K562 (cell line): ENCODE data around the gene ERGIC1. TPM values are rescaled to one million over a fixed set of nuclear protein-coding genes. Genes with fewer than 3 reads are reported as not detected.

ENCODE experiments used
- ATAC-seq: fragments of 200-7000 bp; cut with Tn5 transposase; 3 replicates; pipeline ENCODE4 v1.9.1; 2020; ENCODE audit warnings: moderate library complexity
- BruUV-seq: library from RNA; stranded (reverse); fragments of 400-500 nt; replicated peaks from 2 replicates; lab custom pipeline; 2021; lab: Mats Ljungman, UMichigan
- CTCF ChIA-PET: fragments of 300-600 bp; formaldehyde crosslinking; extraction: SDS; loops from one replicate; lab custom pipeline; 2021; ENCODE audit warnings: low intra/inter-chr PET ratio; lab: Yijun Ruan, JAX
- POLR2A ChIA-PET: fragments of 300-600, 350-650 bp; sonication (Branson Sonifier 250); formaldehyde crosslinking; extraction: SDS; loops from one replicate; lab custom pipeline; 2021; ENCODE audit warnings: antibody characterized with exemption, inconsistent platforms; lab: Yijun Ruan, JAX
- DNase-seq, 4 experiments: peaks; one replicate each; pipeline versions ENCODE4 v3.0.0 to v3.0.0-alpha.2; 2011 to 2018; ENCODE audit warnings: low spot score in 3 of 4, mixed read lengths in 3 of 4; ENCODE audit errors: extremely low read depth in 1 of 4
- FAIRE-seq: peaks from 2 replicates; lab custom pipeline; 2011; peaks lifted over from hg19 to GRCh38; lab: Jason Lieb, UNC
- H2AFZ ChIP-seq: 2 replicates; pipeline ENCODE4 v1.6.0; 2011; ENCODE audit warnings: low read depth, low read length, control low read depth, inconsistent platforms
- H3K27ac ChIP-seq: fragments of 200-600 bp; 3 replicates; pipeline ENCODE4 v1.8.0; 2011; ENCODE audit warnings: low read depth, mild to moderate bottlenecking, control low read depth, inconsistent platforms, low read length, moderate library complexity, mixed read lengths; ENCODE audit errors: extremely low read depth
- H3K27me3 ChIP-seq, 2 experiments: fragments of 300-600 bp in 1 of 2; 2 replicates in 1 of 2; 3 replicates in 1 of 2; pipeline versions ENCODE4 v1.6.0 to v1.8.0; 2011; ENCODE audit warnings: inconsistent platforms in 2 of 2, low read length in 2 of 2, mild to moderate bottlenecking in 1 of 2, mixed read lengths in 1 of 2, moderate library complexity in 1 of 2; ENCODE audit not compliant: control insufficient read depth in 2 of 2, insufficient read depth in 2 of 2
- H3K36me3 ChIP-seq: fragments of 300-600 bp; 3 replicates; pipeline ENCODE4 v1.8.0; 2011; ENCODE audit warnings: mild to moderate bottlenecking, low read length, inconsistent platforms; ENCODE audit not compliant: control insufficient read depth, insufficient read depth
- H3K4me1 ChIP-seq, 2 experiments: fragments of 200-600 bp in 1 of 2; replicated peaks in 1 of 2; 2 replicates in 1 of 2; 3 replicates in 1 of 2; pipeline versions ENCODE4 v1.5.1 to v1.8.0; 2011; ENCODE audit warnings: inconsistent platforms in 2 of 2, low read length in 2 of 2, mild to moderate bottlenecking in 1 of 2, mixed read lengths in 1 of 2, moderate library complexity in 1 of 2; ENCODE audit not compliant: control insufficient read depth in 2 of 2, insufficient read depth in 2 of 2
- H3K4me2 ChIP-seq: 2 replicates; pipeline ENCODE4 v1.6.1; 2011; ENCODE audit warnings: low read length, control low read depth, inconsistent platforms, mixed read lengths; ENCODE audit not compliant: insufficient read depth
- H3K4me3 ChIP-seq: fragments of 200-600 bp; sonication (generic), shearing (Covaris generic); 2 replicates; pipeline ENCODE4 v1.5.1; 2016; ENCODE audit warnings: control low read depth, inconsistent platforms
- H3K79me2 ChIP-seq: fragments of 200-600 bp; 3 replicates; pipeline ENCODE4 v1.8.0; 2011; ENCODE audit warnings: low read length, inconsistent platforms; ENCODE audit not compliant: control insufficient read depth, insufficient read depth
- H3K9ac ChIP-seq, 2 experiments: 2 replicates each; pipeline versions ENCODE4 v1.6.0 to v1.6.1; 2011; ENCODE audit warnings: low read depth in 2 of 2, low read length in 2 of 2, control low read depth in 1 of 2, inconsistent platforms in 1 of 2, mild to moderate bottlenecking in 1 of 2, mixed read lengths in 1 of 2; ENCODE audit not compliant: insufficient read depth in 1 of 2
- H3K9me1 ChIP-seq: one replicate; pipeline ENCODE4 v1.6.0; 2011; ENCODE audit warnings: inconsistent platforms, mild to moderate bottlenecking, low read length, moderate library complexity; ENCODE audit not compliant: control insufficient read depth, insufficient read depth
- H3K9me3 ChIP-seq: replicated peaks from 2 replicates; pipeline ENCODE4 v1.5.1; 2011; ENCODE audit warnings: low read depth, low read length, inconsistent platforms; ENCODE audit not compliant: control insufficient read depth, insufficient read depth
- H4K20me1 ChIP-seq: replicated peaks from 2 replicates; pipeline ENCODE4 v1.6.1; 2011; ENCODE audit warnings: low read length, inconsistent platforms, mixed read lengths; ENCODE audit not compliant: control insufficient read depth, insufficient read depth
- CEBPB ChIP-seq: fragments of 450-650 bp; IDR thresholded peaks from 2 replicates; pipeline ENCODE4 v1.6.1; 2016; ENCODE audit warnings: missing genetic modification characterization, missing compliant biosample characterization
- NFIX ChIP-seq: fragments of 250-450 bp; sonication (Bioruptor Pico); IDR thresholded peaks from 2 replicates; pipeline ENCODE4 v1.4.0; 2020; ENCODE audit warnings: low read depth, mild to moderate bottlenecking, moderate library complexity
- NFXL1 ChIP-seq: fragments of 450-650 bp; formaldehyde crosslinking; IDR thresholded peaks from 2 replicates; pipeline ENCODE4 v1.4.0; 2021; ENCODE audit warnings: mild to moderate bottlenecking
- NR2F6 ChIP-seq: fragments of 450-650 bp; formaldehyde crosslinking; IDR thresholded peaks from 2 replicates; pipeline ENCODE4 v1.4.0; 2020; ENCODE audit warnings: mild to moderate bottlenecking
- NR3C1 ChIP-seq: sonication (generic); formaldehyde crosslinking; IDR thresholded peaks from 2 replicates; pipeline ENCODE4 v1.8.1; 2022; ENCODE audit warnings: missing genetic modification reagents
- PURB ChIP-seq: sonication (generic); formaldehyde crosslinking; IDR thresholded peaks from 2 replicates; pipeline ENCODE4 v1.9.0; 2021; ENCODE audit warnings: low read depth, mild to moderate bottlenecking, missing genetic modification reagents
- RERE ChIP-seq: sonication (generic); formaldehyde crosslinking; IDR thresholded peaks from 2 replicates; pipeline ENCODE4 v1.8.0; 2023; ENCODE audit warnings: missing genetic modification reagents, mild to moderate bottlenecking, borderline replicate concordance
- RFX5 ChIP-seq: IDR thresholded peaks from 2 replicates; pipeline ENCODE4 v1.6.1; 2011; ENCODE audit warnings: low read depth, mild to moderate bottlenecking, improper control_type of control experiment, low read length
- SOX6 ChIP-seq: fragments of 450-650 bp; IDR thresholded peaks from 2 replicates; pipeline ENCODE4 v1.6.1; 2014; ENCODE audit warnings: mild to moderate bottlenecking
- ZBED1 ChIP-seq: IDR thresholded peaks from 2 replicates; pipeline ENCODE4 v1.6.1; 2014
- ZBTB7A ChIP-seq: IDR thresholded peaks from 2 replicates; pipeline ENCODE4 v1.6.1; 2011; ENCODE audit warnings: low read depth, mild to moderate bottlenecking, low read length, moderate library complexity, borderline replicate concordance; ENCODE audit not compliant: control insufficient read depth
- ZNF395 ChIP-seq: fragments of 200-800 bp; sonication (Bioruptor generic); IDR thresholded peaks from 2 replicates; pipeline ENCODE4 v1.6.1; 2017; ENCODE audit warnings: missing genetic modification characterization, missing compliant biosample characterization
- ZNF512 ChIP-seq: IDR thresholded peaks from 2 replicates; pipeline ENCODE4 v1.6.1; 2016; ENCODE audit warnings: missing genetic modification characterization, missing compliant biosample characterization
- WGBS: fragments of 100-300 bp; shearing (Covaris generic); methylation state at CpG from one replicate; pipeline ENCODE4 v1.1.6; 2016; ENCODE audit warnings: low coverage, mixed read lengths; ENCODE audit not compliant: insufficient coverage; ENCODE audit errors: missing lambda C conversion rate; 5-methylcytosine and 5-hydroxymethylcytosine counted together
- in situ Hi-C: fragments of 300-500 bp; cut with MboI; formaldehyde crosslinking; loops from 4 replicates; pipeline ENCODE4 v1.15.0; 2018; ENCODE audit warnings: inconsistent platforms, mixed read lengths
- intact Hi-C: fragments of 100-400 bp; cut with micrococcal nuclease; formaldehyde crosslinking; loops from 2 replicates; pipeline ENCODE4 v1.14.2; 2022
- polyA plus RNA-seq, 8 experiments: library from polyadenylated mRNA; depleted of rRNA in 4 of 8; stranded (reverse) in 5 of 8; unstranded in 3 of 8; fragments of >200 nt; fragmentation: Nextera tagmentation in 2 of 8; fragmentation: Illumina TruSeq in 1 of 8; extraction: Ambion mirVana in 2 of 8; extraction: Trizol in 1 of 8; gene quantifications; 2 replicates each; pipeline versions ENCODE4 v1.2.1 to v1.2.3, GENCODE V29; 2011 to 2014; ENCODE audit warnings: inconsistent platforms in 1 of 8, missing spikeins in 1 of 8
- total RNA-seq, 7 experiments: library from RNA; depleted of rRNA in 6 of 7; stranded (reverse); fragments of >200 nt in 6 of 7; fragmentation: Illumina TruSeq in 2 of 7; extraction: Trizol in 2 of 7; gene quantifications; 2 replicates each; pipeline versions ENCODE4 v1.2.1 to v1.2.3, GENCODE V29; 2011 to 2021; ENCODE audit warnings: low replicate concordance in 1 of 7

ERGIC1 gene
- total and polyA plus RNA-seq, 9 of the 15 experiments (the other 6 are each of a cell fraction or from before 2014, with no cell fraction given): 5.5 to 68.4 (median 36.4) TPM

GRCh38 chr5:172878933-172879752 is 45.1 kb downstream of the ERGIC1 start:
- 82% methylated on average over 20 of the region's 20 CpGs for WGBS
- no peak for ATAC-seq
- BruUV-seq: no TSS peak

More at GRCh38 chr5:172878933-172879752, 45.1 kb downstream of the ERGIC1 start:
- H4K20me1 ChIP-seq: peaks cover 3% of the 10 kb centered on the region; the same call in 1 of the 2 replicates
- in situ Hi-C loops (no loop called here), intact Hi-C loops (no loop called here)
- CTCF ChIA-PET: no interaction called here
- no peak overlapping the region for H3K27ac ChIP-seq
- no peak overlapping the region for H3K4me3 ChIP-seq
- no peak overlapping the region for H3K4me2 ChIP-seq
- TF ChIP-seq ZBTB7A: no peak
- TF ChIP-seq SOX6: no peak
- TF ChIP-seq NR2F6 (CRISPR knock-in tag): no peak
- no peak for TF ChIP-seq PURB (CRISPR knock-in tag)
- TF ChIP-seq NFIX (CRISPR knock-in tag): no peak
- TF ChIP-seq NR3C1 (CRISPR knock-in tag): no peak
- no peak for TF ChIP-seq RFX5
- TF ChIP-seq RERE: no peak
- TF ChIP-seq CEBPB (tag): no peak
- TF ChIP-seq ZNF512: no peak
- TF ChIP-seq ZBED1: no peak
- TF ChIP-seq ZNF395 (CRISPR knock-in tag): no peak
- TF ChIP-seq NFXL1 (CRISPR knock-in tag): no peak
- no peak overlapping the region for H3K9ac ChIP-seq
- no peaks in the 10 kb centered on the region for H3K9me3 ChIP-seq
- POLR2A ChIA-PET: interaction anchor here (0.7 to 1.3 kb wide), 3 partner anchors 9 to 110 kb away, joined by 3 to 6 read pairs (median 3); no protein-coding TSS in a partner anchor
- no peaks in the 10 kb centered on the region for H3K27me3 ChIP-seq
- no peak for DNase-seq
- H3K36me3 ChIP-seq: no peaks in the 10 kb centered on the region
- FAIRE-seq: no peak
- H3K4me1 ChIP-seq: peaks cover 6 to 17% of the 10 kb centered on the region in 2 experiments; a peak in 3 of 5 replicates
- H3K79me2 ChIP-seq: 0 out of 3 replicates have a peak, but pooled peaks cover 4% of the 10 kb centered on the region
- H3K9me1 ChIP-seq: no peaks in the 10 kb centered on the region
- H2AFZ ChIP-seq: no peak overlapping the region
